ENCODE results near the gene MYO18A.
A peak's percentile ranks its signal among the peaks of the same experiment; 100 is the strongest.

The MYO18A gene

GRCh38 chr17:29165800-29166506 lies 14.2 kb downstream of the MYO18A start:
- DNase-seq = no peak

GRCh38 chr17:29165261-29165660 lies 14.9 kb downstream of the MYO18A start:
- DNase-seq = no peak

- DNase-seq = no peak
Measured at GRCh38 chr17:29163563-29163962, 16.6 kb downstream of the MYO18A start.

- DNase-seq = no peak
Measured at GRCh38 chr17:29162909-29163341, 17.3 kb downstream of the MYO18A start.

GRCh38 chr17:29162082-29162908 lies 17.9 kb downstream of the MYO18A start:
- no peak for DNase-seq

GRCh38 chr17:29160253-29160652 lies 19.9 kb downstream of the MYO18A start:
- no peak for DNase-seq

- DNase-seq = no peak
Measured at GRCh38 chr17:29159306-29159860, 20.8 kb downstream of the MYO18A start.

- DNase-seq = peak; percentile 57
Measured at GRCh38 chr17:29158488-29159275, 21.5 kb downstream of the MYO18A start.

- no peak for DNase-seq
Measured at GRCh38 chr17:29158096-29158487, 22.1 kb downstream of the MYO18A start.

- no peak for DNase-seq
Measured at GRCh38 chr17:29157310-29157709, 22.9 kb downstream of the MYO18A start.

- no peak for DNase-seq
Measured at GRCh38 chr17:29156781-29157180, 23.4 kb downstream of the MYO18A start.

GRCh38 chr17:29155966-29156338 lies 24.2 kb downstream of the MYO18A start:
- DNase-seq = peak; percentile 48

GRCh38 chr17:29155227-29155965 lies 24.8 kb downstream of the MYO18A start:
- DNase-seq = no peak

GRCh38 chr17:29154516-29155226 lies 25.5 kb downstream of the MYO18A start:
- DNase-seq = no peak

- DNase-seq = peak; percentile 58
Measured at GRCh38 chr17:29151567-29151966, 28.6 kb downstream of the MYO18A start.

- DNase-seq = no peak
Measured at GRCh38 chr17:29150161-29150560, 30.0 kb downstream of the MYO18A start.

GRCh38 chr17:29149431-29150064 lies 30.6 kb downstream of the MYO18A start:
- no peak for DNase-seq

GRCh38 chr17:29148790-29149430 lies 31.3 kb downstream of the MYO18A start:
- peak; percentile 97 for DNase-seq

GRCh38 chr17:29148257-29148789 lies 31.9 kb downstream of the MYO18A start:
- DNase-seq = no peak

GRCh38 chr17:29147682-29148081 lies 32.5 kb downstream of the MYO18A start:
- no peak for DNase-seq
